ENCODE measurements around the gene KDM4C.

DNA sequence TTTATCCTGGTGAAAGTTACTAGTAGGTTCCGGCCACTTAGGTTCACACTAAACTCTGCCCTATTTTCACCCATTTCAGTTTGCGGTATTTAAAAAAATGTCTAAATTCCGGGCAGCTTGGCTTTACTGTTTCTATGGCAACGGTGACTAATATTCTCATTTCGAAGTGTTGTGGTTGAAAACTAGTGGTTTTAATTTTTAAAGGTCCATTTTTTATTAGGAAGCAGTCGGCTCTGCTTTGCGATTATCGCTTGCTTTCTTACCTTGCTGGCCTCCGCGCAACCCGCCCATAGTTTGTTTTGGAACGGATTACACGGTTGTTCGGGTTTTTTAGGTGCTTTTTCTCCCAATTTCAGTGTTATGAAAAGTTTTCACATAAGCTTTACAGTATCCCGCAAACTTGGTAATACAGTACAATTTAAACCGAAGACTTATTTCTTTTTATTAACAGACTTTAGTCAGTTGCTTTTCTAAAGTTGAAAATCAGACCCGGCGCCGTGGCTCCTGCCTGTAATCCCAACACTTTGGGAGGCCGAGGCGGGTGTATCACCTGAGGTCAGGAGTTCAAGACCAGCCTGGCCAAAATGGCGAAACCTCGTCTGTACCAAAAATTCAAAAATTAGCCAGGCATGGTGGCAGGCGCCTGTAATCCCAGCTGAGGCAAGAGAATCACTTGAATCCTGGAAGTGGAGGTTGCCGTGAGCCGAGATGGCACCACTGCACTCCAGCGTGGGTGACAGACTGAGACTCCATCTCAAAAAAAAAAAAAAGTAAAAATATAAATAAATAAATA, 1.6 kb downstream of the KDM4C start:
- TF ChIP-seq, protein P1, sequence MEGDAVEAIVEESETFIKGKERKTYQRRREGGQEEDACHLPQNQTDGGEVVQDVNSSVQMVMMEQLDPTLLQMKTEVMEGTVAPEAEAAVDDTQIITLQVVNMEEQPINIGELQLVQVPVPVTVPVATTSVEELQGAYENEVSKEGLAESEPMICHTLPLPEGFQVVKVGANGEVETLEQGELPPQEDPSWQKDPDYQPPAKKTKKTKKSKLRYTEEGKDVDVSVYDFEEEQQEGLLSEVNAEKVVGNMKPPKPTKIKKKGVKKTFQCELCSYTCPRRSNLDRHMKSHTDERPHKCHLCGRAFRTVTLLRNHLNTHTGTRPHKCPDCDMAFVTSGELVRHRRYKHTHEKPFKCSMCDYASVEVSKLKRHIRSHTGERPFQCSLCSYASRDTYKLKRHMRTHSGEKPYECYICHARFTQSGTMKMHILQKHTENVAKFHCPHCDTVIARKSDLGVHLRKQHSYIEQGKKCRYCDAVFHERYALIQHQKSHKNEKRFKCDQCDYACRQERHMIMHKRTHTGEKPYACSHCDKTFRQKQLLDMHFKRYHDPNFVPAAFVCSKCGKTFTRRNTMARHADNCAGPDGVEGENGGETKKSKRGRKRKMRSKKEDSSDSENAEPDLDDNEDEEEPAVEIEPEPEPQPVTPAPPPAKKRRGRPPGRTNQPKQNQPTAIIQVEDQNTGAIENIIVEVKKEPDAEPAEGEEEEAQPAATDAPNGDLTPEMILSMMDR (conservative IDR thresholded peaks at IDR 0.05; ENCODE audit: low read depth, low read length) = no peak
- TF ChIP-seq POLR2A (IDR thresholded peaks at IDR 0.05; ENCODE audit: low read depth, low read length) = no peak
